NB4 (cell line): ENCODE data around the gene DMGDH.

Experiments
- DNase-seq: peaks from one replicate; pipeline ENCODE4 v3.0.0; 2010; ENCODE audit warnings: low read depth
- H3K4me3 ChIP-seq: one replicate; pipeline ENCODE4 v1.5.1; 2011; ENCODE audit warnings: mild to moderate bottlenecking, low read depth, low read length, moderate library complexity
- MYC ChIP-seq: IDR thresholded peaks from 2 replicates; pipeline ENCODE4 v1.6.1; 2011; ENCODE audit warnings: low read depth, low read length
- POLR2A ChIP-seq: IDR thresholded peaks from 2 replicates; pipeline ENCODE4 v1.6.1; 2011; ENCODE audit warnings: mild to moderate bottlenecking; ENCODE audit not compliant: insufficient read length; ENCODE audit errors: extremely low read depth
- TF ChIP-seq, protein P1 (sequence below): IDR thresholded peaks from 2 replicates; pipeline ENCODE4 v1.6.1; 2011; ENCODE audit warnings: low read depth, low read length
- TF ChIP-seq, protein P2 (sequence below): IDR thresholded peaks from one replicate; pipeline ENCODE4 v1.5.1; 2012; ENCODE audit warnings: low read depth, low read length

DMGDH gene

DNA sequence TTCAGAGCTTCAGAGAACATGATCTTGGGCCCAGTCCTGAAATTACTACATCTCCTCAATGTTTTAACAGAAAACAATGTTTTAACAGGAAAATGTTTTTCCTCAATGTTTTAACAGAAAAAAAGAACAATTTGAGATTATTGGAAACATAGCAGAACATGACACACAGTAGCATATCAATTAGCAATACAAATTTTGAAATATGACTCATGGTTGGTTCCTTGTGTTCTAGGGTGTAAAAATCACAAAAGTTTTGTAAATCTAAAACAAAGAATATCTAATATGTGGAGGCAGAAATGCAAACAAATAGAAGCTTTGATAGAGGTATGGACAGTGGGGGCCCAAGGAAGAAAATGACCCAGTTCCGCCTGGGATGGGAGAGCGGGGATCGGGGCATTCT lies 61.6 kb downstream of the DMGDH start:
- no peak overlapping the region for H3K4me3 ChIP-seq
- no peak for DNase-seq
- TF ChIP-seq, protein P1, sequence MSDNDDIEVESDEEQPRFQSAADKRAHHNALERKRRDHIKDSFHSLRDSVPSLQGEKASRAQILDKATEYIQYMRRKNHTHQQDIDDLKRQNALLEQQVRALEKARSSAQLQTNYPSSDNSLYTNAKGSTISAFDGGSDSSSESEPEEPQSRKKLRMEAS: no peak
- TF ChIP-seq POLR2A (no peak), MYC (no peak)
- TF ChIP-seq, protein P2, sequence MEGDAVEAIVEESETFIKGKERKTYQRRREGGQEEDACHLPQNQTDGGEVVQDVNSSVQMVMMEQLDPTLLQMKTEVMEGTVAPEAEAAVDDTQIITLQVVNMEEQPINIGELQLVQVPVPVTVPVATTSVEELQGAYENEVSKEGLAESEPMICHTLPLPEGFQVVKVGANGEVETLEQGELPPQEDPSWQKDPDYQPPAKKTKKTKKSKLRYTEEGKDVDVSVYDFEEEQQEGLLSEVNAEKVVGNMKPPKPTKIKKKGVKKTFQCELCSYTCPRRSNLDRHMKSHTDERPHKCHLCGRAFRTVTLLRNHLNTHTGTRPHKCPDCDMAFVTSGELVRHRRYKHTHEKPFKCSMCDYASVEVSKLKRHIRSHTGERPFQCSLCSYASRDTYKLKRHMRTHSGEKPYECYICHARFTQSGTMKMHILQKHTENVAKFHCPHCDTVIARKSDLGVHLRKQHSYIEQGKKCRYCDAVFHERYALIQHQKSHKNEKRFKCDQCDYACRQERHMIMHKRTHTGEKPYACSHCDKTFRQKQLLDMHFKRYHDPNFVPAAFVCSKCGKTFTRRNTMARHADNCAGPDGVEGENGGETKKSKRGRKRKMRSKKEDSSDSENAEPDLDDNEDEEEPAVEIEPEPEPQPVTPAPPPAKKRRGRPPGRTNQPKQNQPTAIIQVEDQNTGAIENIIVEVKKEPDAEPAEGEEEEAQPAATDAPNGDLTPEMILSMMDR: no peak

DNA sequence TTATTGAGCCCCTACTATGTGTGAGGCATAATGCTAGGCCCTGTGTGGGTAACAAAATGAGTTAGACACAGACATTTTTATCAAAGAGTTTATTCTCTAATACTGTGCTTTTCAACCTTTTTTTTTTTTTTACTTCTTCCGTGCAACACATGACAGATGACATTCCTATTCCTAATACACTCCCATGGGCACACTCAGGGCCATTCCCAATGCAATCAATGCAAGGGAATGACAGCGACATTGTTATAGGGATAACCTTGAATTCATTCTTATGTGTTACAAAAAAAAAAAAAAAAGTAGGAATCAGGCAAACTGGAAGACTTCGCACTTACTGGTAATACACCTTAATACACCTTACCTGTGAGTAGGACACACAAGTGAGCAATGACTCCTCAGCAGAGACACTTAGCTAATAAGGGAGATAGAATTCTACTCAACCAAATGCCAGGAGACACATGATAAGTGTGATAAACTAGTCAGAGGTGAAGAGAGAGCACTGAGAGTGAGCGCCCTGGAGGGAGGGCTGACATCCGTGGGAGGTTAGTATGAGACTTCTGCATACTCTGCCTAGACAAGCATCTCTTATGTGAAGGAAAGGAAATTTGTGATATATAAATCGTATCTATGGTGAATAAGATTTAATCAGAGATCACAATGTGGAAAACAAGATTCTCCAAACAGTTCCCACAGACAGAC lies 63.4 kb downstream of the DMGDH start:
- TF ChIP-seq, protein P2: no peak
- TF ChIP-seq, protein P1: no peak
- TF ChIP-seq MYC: no peak
- TF ChIP-seq POLR2A: no peak
- H3K4me3 ChIP-seq: no peak overlapping the region
- DNase-seq: no peak

DNA sequence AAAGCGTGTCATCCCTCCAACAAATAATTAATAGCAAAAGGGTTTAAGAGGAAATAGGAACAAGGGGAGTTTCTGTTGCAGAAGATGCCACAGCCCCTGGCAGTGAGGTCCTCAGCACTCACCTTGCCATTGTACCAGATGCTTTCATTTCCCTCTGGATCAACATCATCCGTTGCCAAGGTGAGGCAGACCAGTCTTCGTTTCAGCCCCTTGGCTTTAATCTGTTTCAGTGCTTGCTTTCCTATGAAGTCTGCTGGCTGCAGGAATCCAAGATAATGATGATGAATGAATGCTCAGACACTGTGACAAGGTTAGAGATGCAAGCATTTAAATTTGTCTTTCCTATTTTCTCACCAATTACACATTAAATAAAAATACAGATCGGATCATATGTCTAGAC lies 64.3 kb downstream of the DMGDH start:
- DNase-seq: no peak
- H3K4me3 ChIP-seq: no peak overlapping the region
- TF ChIP-seq, protein P1: no peak
- TF ChIP-seq MYC (no peak), POLR2A (no peak)
- TF ChIP-seq, protein P2: no peak

DNA sequence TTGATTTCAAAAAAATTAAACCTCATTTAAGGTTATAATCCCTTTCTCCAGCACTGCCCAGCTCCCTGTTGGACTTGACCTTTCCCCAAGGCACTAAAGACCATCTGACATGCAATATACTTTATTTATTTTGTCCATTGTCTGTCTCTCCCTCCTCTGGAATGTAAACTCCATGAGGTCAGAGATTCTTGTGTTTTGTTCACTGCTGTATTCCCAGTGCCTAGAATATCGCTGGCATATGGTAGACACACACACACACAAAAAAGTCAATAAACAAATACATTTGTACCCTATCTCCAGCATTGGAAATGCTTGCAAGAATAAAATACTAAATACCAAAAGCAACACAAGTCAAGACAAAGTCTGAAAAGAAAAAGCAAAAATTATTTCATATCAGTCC lies 67.1 kb downstream of the DMGDH start:
- TF ChIP-seq POLR2A: no peak
- no peak for TF ChIP-seq MYC
- TF ChIP-seq, protein P1: no peak
- TF ChIP-seq, protein P2: no peak
- no peak overlapping the region for H3K4me3 ChIP-seq
- no peak for DNase-seq

DNA sequence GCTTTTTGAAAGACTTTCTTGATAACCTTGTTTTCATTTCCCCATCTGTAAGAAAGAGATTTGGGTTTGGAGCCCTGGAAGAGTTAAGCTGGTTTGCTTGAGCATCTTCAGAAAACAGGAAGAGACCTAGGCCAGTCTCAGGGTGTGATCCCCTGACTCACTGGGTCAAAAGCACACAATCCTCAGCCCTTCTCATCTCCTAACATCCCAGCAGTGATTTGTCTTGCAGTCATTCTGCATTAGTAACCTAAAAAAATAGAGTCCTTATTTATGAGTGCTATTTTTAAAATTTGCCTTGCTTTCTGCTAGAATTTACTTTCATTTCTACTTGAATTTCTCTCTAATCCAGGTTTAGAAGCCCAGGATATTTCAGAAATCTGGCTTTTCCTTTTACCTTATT lies 68.0 kb downstream of the DMGDH start:
- no peak for DNase-seq
- TF ChIP-seq, protein P1: no peak
- no peak for TF ChIP-seq POLR2A
- TF ChIP-seq MYC: no peak
- TF ChIP-seq, protein P2: no peak
- H3K4me3 ChIP-seq: no peak overlapping the region

DNA sequence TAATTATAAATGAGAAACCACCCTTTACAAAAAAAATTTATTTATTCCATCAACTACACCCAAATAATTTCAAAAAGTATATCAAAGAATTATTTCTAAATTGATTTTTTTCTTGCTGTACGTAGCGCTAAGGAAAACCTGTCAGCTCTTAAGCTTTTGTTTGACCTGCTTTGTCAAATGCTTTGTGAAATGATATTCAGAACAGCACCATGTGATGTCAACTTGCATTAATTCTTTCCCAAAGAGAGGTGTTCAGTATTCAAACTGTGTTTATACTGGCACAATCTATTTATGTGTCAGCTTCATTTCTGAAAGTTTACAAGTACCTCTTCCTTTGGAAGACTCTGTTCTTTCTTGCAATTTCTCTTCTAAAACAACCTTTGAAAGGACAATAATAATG lies 72.4 kb downstream of the DMGDH start:
- no peak for DNase-seq
- H3K4me3 ChIP-seq: no peak overlapping the region
- TF ChIP-seq, protein P2: no peak
- TF ChIP-seq MYC: no peak
- TF ChIP-seq POLR2A: no peak
- TF ChIP-seq, protein P1: no peak
